Fibroblast of skin of left biceps (primary cell): ENCODE measurements around the gene GLYATL3.

ENCODE experiments used
- DNase-seq, 2 experiments: peaks; one replicate each; pipeline ENCODE4 v3.0.0-alpha.2; 2013; ENCODE audit warnings: low read depth in 2 of 2

The GLYATL3 gene

DNA sequence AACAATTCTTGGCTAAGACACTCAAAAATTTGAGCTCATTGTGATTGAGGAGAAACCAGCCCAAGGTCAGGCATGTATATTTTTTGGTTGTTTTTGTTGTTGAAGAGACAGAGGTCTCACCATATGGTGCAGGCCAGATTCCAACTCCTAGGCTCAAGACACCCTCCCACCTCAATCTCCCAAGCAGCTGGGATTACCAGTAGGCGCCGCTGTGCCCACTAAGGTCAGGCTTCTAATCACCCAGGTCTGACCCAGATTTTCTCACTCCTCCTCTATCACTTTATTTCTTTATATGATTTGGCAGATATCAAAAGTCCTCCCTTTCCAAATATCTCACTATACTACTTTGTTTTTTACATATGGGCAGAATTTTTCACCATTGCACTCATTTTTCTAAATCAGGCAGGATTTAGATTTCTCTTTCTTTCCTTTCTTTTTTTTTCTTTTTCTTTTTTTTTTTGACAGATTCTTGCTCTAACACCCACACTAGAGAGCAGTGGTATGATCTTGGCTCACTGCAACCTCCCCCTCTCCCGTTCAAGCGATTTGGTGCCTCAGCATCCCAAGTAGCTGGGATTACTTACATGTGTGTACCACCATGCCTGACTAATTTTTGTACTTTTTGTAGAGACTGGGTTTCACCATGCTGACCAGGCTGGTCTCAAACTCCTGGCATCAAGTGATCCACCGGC lies 49.0 kb downstream of the GLYATL3 start:
- DNase-seq = no peak

DNA sequence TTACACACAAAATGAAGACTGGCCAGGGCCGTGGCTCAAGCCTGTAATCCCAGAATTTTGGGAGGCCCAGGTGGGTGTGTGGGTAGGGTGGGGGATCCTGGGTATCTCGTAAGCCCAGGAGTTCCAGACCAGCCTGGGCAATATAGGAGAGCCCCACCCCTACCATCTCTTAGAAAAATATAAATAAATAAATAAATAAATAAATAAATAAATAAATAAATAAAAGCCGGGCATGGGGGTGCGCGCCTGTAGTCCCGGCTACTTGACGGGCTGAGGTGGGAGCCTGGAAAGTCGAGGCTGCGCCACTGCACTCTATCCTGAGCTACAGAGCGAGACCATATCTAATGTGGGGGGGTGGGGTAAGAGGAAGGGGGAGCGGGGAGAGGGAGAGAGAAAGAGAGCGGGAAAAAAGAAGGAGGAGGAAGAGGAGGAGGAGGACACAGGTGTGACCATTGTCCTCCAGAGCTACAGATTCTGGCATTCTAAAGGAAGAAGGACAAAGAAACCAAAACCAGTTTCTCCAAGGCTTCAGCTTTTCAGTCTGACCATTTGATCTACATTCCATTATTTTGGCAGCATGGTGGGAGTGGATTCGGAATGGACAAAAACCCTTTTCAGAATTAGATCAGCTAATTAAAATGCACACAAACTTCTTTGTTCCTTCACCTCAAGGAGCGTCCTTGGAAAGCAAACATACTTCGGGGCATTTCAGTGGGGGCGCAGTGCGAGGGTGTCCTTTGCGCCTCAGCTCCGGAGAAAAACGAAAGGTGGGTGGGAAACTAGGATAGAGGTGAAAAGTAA lies 50.2 kb downstream of the GLYATL3 start:
- DNase-seq = no peak

DNA sequence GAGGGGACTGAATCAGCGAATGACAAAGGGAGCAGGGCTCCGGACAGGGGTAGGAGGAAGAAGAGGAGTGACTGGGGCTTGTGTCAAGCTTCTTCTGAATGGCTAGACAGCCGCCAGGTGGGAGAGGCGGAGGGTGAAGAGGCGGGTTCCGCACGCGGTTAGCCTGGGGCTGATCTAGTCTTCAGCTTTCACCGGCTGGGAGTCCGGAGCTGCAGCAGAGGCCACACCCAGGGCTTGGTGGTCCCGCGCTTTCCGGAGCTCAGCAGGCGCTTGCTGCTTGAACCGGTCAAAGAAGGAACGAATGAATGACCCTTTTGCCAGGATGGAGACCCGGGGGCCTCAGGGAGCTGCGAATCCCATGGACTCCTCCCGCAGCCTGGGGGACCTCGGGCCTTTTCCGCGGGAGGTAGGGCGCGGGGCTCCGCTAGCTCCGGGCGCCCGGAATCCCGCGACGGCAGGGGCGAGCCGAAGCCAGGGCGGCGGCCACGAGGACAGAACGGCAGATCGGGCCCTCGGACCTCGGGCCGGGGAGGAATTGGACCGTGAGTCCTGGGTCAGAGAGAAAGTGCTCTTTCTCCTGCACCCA lies 50.9 kb downstream of the GLYATL3 start, which contains the start of gene C6orf141:
TSS of gene C6orf141 (plus strand) at position 177 of the 586 bp plus-strand sequence. CDS start at position 302, 125 bp downstream.
- DNase-seq = no peak

DNA sequence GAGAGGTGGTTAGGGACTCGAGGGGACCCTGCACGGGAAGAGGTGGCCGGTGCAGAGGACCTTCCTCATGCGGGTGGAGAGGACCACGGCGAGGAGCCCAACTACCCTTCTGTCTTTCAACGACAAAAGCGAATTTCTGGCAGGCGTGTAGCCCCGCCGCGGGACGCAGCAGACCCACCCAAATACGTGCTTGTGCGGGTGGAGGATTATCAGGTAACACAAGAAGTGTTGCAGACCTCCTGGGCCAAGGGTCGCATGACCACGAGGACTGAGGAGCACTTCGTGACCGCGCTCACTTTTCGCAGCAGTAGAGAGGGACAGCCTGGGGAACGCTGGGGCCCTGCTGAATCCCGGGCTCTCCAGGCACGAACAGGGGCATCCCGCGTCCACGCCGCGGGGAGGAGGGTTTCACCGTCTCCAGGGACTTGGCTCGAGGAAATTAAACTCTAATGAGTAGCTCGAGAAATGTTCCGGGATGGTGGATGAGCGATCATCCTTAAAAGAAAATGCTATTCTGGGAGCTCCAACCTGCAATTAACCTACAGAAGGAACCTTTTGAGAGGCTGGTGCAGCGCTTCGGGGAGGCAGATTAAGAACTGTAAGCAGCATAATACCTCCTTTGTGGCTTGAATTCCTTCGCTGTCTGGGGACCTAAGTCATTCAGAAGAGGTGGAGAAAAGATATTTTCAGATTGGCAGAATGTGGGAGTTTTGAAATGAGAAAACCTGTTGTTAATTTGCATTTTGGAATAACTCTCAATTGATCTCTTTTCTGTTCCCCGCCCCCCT lies 51.5 kb downstream of the GLYATL3 start:
- no peak for DNase-seq

DNA sequence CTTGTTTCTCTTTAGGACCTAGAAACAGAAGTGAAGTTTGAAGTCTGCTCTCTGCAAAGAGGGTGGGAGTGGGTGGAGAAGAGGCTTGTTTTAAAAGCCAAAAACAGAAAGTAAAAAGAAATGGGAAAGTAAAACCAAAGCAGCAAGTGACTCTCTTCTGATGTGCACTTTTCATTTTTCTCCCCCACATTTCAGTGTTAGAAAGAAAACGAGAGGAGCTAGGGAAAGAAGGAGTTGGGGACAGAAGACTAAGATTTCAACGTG lies 52.1 kb downstream of the GLYATL3 start:
- DNase-seq = no peak

DNA sequence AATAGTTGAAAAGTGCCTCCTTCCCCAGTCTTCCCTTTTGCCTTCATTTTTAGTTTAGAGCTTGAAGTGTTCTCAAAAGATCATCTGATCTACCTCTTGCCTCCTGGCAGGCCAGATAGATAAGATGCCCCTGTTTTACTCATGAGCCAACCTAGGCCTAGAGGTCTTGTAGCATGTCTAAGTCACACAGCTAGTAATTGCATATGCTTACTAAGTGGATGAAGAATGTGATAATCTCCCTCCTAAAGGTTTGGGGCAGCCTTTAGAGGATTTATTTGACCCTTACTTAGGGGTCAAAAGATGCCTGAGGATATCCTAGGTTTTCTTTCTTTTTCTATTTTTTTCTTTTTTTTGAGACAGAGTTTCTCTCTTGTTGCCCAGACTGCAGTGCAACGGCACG lies 52.9 kb downstream of the GLYATL3 start:
- no peak for DNase-seq

DNA sequence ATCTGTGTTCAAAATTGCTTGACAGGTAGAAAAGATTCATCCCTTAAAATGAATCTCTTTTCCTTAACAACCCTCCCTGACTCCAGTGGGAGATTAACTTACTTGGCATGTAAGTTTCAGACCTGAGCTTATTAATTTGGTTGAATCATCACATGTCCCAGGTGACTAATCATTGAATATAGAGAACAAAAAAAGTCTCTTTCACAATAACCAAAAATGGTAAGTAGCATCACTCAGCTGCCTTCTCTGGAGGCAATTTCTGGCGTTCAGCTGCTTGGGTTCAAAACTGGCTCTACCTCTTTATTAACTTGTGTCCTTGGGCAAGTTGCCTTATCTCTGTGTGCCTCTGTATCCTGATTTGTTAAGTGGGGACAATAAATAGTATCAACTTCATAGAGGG lies 53.7 kb downstream of the GLYATL3 start:
- no peak for DNase-seq

DNA sequence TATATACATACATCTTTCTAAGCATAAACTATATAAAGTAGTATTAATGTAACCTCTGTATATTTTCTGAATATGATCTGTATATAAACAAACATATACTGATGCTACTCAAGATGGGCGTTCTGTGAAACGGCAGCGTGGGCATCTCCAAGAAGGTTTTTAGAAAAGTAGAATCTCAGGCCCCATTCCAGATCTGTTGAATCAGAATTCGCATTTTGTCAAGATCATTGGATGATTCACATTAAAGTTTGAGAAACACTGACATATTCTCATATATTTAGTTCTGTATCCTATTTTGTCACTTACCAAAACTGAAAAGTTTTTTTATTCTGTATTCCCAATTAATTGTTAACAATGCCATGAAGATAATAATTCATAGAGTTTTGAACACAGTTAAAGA lies 56.2 kb downstream of the GLYATL3 start:
- DNase-seq = no peak

DNA sequence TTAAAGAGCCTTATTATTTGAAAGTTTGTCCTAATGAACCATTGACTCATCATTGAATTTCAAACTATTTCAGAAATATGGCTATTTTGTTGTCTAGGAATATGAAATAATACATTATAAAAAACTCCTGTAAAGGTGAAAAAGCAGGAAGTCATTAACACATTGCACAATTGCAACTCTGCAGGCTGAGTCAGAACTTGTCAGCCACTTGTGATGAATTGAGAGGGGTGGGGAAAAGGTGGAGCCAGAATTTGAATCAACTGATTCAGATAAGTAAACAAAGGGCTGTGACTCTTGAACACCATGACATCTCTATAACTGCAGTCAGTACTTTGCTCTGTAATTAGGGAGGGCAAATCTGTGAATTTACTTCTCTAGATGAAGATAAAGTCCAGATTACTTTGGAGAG lies 56.7 kb downstream of the GLYATL3 start:
- DNase-seq = peak in 1 of 2 experiments; percentile 9

DNA sequence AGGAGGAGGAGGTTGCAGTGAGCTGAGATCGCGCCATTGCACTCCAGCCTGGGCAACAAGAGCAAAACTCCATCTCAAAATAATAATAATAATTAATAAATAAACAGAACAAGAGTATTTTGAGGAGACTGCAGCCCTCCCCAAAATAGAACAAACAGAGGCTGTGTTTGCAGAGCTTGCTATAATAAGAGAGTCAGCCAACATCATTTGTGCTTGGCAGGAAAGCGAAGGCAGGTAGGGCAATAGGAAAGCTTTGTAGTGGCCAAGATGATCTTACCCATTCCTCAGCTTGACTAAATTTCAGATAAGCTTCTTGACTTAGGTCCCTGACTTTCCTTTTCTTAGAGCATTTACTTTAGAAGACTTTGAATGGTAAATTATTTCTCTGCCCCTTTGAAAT lies 57.5 kb downstream of the GLYATL3 start:
- no peak for DNase-seq

DNA sequence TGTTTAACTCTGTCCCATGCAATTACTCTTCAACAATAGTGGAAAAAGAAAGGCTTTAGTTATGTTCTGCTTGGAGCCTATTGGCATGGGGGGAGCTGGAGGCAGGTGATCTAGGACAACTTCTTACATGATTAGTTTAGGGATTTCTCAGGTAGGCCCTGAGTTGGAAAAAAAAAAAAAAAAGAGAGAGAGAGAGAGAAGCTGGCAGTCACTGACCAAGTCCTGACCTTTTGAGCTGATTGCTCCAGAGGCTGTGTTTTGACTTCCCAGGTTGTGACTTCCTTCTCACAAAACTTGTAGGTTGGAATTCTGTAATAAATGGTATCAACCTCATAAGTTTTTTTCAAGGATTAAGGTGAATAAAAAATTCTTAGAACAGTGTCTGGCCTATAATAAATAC lies 58.5 kb downstream of the GLYATL3 start:
- DNase-seq = no peak

DNA sequence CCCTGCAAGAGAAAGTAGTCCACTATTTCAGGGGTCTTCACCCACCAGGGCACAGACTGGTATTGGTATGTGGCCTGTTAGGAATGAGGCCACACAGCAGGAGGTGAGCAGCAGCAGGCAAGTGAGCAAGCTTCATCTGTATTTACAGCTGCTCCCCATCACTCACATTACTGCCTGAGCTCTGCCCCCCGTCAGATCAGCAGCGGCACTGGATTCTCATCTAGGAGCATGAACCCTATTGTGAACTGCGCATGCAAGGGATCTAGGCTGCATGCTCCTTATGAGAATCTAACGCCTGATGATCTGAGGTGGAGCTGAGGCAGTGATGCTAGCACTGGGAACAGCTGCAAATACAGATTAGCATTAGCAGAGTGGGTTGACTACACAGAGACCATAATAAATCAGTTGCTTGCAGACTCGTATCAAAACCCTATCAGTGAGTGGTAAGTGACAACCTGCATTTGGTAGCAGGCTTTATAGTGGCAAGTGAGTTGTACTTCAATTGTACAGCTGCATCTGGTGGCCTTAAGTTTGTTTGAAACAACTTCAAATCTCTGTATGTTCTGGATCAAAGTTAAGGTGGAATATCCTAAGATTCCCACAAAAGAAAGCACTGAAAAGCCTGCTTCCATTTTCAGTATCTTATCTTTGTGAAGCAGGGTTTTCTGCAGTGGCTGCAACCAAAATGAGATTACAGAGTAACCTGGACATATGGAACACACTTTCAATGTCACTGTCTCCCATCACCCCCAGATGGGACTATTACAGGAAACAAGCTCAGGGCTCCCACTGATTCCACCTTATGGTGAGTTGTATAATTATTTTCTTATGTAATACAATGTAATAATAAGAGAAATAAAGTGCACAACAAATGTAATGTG lies 63.5 kb downstream of the GLYATL3 start:
- no peak for DNase-seq

DNA sequence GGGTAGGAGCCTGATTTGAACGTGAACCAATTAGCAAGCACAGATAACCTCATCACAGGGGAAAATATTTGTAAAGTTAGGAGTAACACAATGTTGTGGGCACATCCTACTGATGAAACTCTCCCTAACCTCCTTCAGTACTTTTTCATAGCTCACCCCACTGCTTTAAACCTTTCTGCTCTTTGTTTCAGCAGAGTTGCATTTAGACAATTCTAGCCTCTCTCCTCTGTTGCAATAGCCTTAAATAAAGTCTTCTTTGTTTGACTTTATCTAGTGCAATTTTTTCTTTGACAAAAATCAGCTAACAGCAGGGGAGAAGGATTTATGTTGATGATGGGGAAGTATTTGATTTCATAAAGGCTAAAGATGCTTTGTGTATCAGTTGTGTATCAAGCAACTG lies 64.8 kb downstream of the GLYATL3 start:
- no peak for DNase-seq

DNA sequence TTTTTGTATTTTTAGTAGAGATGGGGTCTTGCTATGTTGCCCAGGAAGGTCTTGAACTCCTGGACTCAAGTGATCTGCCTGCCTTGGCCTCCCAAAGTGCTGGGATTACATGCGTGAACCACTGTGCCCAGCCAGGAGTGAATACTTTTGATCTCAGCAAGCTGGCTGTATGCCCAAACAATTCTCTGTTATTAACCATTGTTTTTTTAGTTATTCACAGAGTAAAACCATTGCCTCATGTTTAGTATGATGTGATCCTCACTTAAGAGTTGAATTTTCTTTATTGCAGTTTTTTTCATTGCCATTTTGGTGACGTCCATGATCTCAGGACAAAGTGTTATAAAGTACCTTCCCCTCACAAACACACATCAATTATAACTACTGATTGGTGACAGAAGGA lies 65.5 kb downstream of the GLYATL3 start:
- DNase-seq = no peak

DNA sequence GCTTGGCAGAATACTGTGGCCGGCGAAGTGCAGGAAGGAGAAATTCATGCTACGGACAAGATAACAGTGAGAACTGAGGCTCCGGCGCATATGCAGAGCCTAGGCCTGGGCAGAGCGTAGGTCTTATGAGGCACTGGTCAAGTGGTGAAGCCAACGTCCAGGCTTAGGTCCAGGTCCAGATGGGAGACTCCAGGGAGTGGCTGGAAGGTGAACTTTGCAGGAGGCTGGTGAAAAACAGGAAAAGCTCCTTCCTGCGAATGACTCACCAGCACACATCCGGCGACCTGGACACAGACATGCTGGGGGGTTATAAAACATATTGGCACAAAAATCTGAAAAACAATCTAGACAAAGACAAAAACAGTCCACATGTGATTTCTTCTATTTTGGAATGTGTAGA lies 66.1 kb downstream of the GLYATL3 start:
- no peak for DNase-seq

DNA sequence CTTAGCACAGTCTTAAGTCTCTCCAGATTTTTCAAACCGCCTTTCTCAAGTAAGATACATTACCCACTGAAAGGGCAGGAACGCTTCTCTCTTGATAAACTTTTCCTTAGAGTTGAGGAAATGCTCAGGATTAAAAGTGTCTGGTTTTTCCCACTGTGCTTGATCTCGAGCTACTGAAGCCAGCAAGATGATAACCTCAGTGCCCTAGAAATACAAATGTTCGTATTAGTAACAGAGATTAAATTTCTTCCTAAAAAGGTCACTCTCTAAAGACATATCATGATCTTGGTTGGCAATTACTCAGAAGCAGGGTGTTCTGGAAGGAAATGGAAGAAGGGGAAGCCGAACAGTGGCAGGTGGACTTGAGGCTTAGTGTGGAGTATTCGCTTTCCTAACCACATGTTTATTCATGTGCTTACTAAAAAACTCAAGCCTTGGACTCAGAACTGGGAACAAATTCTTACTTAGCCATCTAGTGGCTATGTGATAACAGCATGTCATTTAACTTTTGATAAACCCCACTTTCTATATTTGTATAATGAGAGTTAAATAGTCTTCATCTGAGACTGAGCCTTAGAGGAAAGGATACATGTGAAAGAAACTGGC lies 70.9 kb downstream of the GLYATL3 start:
- DNase-seq = no peak

DNA sequence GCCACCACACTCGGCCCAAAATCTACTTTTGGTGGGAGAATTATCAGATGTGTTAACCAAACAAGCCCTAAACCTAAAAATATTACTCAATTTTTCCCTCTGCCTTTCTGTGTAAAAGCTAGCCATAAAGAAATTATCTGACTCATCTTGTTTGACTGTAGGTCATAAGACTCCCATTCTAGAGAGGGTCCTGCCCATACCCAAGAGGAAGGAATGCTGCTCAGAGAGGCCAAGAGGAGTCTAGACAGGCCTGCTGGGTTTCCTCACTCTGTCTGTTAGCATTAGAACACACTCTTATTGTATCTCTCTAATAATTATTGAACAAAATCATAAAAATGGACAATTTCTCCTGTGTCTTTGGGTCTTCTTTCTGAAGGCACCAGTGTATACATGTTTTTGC lies 76.9 kb downstream of the GLYATL3 start:
- no peak for DNase-seq
